Islet of Langerhans (tissue), 1 donor: ENCODE results near the gene GAGE12J.
"Not testable (repeated sequence)": the region's sequence is repeated elsewhere in the genome, so short reads cannot be mapped to it uniquely, and the experiment has no call there.

Source experiments
- FAIRE-seq: peaks from one replicate; lab custom pipeline; 2011; peaks lifted over from hg19 to GRCh38; lab: Jason Lieb, UNC

GAGE12J gene

GRCh38 chrX:49321737-49322136 is at the start of gene GAGE12J:
TSS of gene GAGE12J (plus strand) at chrX:49322037. CDS start at chrX:49323194, 1,157 bp downstream.
- not testable (repeated sequence) for FAIRE-seq

- no peak for FAIRE-seq
Measured at GRCh38 chrX:49272421-49272820, 49.4 kb upstream of the GAGE12J start.

GRCh38 chrX:49273181-49273727 is 48.6 kb upstream of the GAGE12J start:
- no peak for FAIRE-seq

- FAIRE-seq: no peak
Measured at GRCh38 chrX:49276207-49276606, 45.6 kb upstream of the GAGE12J start.

GRCh38 chrX:49276671-49277534 is 44.9 kb upstream of the GAGE12J start:
- no peak for FAIRE-seq

GRCh38 chrX:49277535-49277830 is 44.4 kb upstream of the GAGE12J start:
- no peak for FAIRE-seq

- FAIRE-seq: no peak
Measured at GRCh38 chrX:49278081-49278480, 43.8 kb upstream of the GAGE12J start.

- no peak for FAIRE-seq
Measured at GRCh38 chrX:49282647-49283011, 39.2 kb upstream of the GAGE12J start.

- no peak for FAIRE-seq
Measured at GRCh38 chrX:49284212-49284611, 37.6 kb upstream of the GAGE12J start.

GRCh38 chrX:49286136-49286535 is 35.7 kb upstream of the GAGE12J start:
- no peak for FAIRE-seq

- no peak for FAIRE-seq
Measured at GRCh38 chrX:49286581-49286980, 35.3 kb upstream of the GAGE12J start.

GRCh38 chrX:49287665-49288064 is 34.2 kb upstream of the GAGE12J start:
- FAIRE-seq: no peak

- FAIRE-seq: no peak
Measured at GRCh38 chrX:49290215-49290614, 31.6 kb upstream of the GAGE12J start.

GRCh38 chrX:49291615-49292337 is 30.1 kb upstream of the GAGE12J start:
- FAIRE-seq: no peak

- FAIRE-seq: no peak
Measured at GRCh38 chrX:49292400-49293362, 29.2 kb upstream of the GAGE12J start.

- FAIRE-seq: not testable (repeated sequence)
Measured at GRCh38 chrX:49299293-49299692, 22.5 kb upstream of the GAGE12J start.

- no peak for FAIRE-seq
Measured at GRCh38 chrX:49300703-49301102, 21.1 kb upstream of the GAGE12J start.

GRCh38 chrX:49303346-49303745 is 18.5 kb upstream of the GAGE12J start, which contains the start of gene GAGE10:
TSS of gene GAGE10 (plus strand) at chrX:49303646. CDS start at chrX:49304860, 1,214 bp downstream.
- no peak for FAIRE-seq

- FAIRE-seq: not testable (repeated sequence)
Measured at GRCh38 chrX:49307775-49308174, 14.1 kb upstream of the GAGE12J start.

GRCh38 chrX:49308604-49309269 is 13.1 kb upstream of the GAGE12J start:
- no peak for FAIRE-seq

GRCh38 chrX:49309401-49309981 is 12.3 kb upstream of the GAGE12J start:
- no peak for FAIRE-seq
